Activated effector memory CD4-positive, alpha-beta T cell treated with Interleukin-2 at 50 U/mL for 16 hours (primary cell): Measurements from ENCODE around the gene LTBR.

Experiments
- DNase-seq: peaks from one replicate; pipeline ENCODE4 v3.0.0-alpha.2; 2020

The LTBR gene

GRCh38 chr12:6368906-6369525, 14.9 kb upstream of the LTBR start:
- no peak for DNase-seq

GRCh38 chr12:6369916-6370575, 13.9 kb upstream of the LTBR start:
- no peak for DNase-seq

- no peak for DNase-seq
These were observed 13.4 kb upstream of the LTBR start for GRCh38 chr12:6370576-6370935.

DNA sequence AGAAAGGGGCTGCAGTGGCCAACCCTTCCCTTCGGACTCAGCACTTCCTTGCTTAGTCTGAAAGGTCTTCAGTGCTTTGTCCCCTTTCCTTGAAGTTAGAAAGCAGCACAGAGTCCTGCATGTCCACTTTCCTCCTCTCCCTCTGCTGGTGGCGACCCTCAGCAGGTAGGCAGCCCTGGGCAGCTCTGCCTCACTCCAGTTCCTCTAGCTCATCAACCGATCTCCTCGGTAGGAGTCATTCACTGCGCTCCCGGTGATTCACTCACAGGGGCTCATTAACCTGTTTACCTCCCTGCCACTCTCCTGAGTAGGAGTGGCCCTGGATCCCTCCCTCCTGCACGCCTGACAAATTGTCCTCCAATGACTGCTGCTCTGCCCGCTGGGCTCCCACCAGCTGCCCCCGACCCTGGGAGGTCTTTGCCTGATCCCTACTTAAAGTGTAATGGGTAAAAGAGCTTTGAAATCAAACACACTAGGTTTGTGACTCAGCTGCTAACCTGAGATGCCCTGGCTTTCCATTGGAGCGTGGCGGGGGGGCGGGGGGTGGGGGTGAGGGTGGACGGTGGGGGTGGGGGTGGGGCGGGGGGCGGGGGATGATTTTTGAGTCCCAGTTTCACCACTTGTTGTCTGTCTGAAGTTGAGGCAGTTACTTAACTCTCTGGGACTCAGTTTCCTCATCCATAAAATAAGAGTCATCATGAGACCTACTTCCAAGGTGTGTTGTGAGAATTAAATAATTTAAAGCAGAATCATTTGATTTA, 12.8 kb upstream of the LTBR start:
- no peak for DNase-seq

DNA sequence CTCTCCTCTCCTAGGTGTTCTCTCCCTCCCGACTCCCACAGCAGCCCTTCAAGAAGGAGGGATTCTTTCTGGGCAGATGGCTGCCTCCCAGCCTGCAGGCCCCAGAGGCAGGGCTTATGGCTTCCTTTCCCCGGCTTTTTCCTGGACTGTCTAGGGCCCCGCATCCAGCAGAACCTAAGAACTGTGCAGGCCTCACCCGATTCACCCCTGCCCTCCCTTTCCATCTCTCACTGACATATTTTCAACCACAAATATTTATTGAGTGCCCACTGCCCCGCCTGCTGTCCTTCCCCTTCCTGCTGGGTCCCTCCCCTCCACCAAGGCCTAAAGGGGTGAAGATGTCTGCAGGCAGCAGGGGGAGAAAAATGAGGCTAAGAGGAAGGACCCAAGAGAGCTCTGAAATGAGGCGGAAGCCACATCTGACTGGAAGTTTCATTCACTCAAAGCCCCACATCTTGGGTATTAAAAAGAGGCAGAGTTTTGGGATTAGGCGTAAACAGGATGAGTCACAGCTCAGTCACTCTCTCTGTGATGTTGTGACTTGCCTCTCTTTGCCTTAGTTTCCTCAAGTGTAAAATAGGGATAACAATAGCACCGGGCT, 11.5 kb upstream of the LTBR start:
- no peak for DNase-seq

DNA sequence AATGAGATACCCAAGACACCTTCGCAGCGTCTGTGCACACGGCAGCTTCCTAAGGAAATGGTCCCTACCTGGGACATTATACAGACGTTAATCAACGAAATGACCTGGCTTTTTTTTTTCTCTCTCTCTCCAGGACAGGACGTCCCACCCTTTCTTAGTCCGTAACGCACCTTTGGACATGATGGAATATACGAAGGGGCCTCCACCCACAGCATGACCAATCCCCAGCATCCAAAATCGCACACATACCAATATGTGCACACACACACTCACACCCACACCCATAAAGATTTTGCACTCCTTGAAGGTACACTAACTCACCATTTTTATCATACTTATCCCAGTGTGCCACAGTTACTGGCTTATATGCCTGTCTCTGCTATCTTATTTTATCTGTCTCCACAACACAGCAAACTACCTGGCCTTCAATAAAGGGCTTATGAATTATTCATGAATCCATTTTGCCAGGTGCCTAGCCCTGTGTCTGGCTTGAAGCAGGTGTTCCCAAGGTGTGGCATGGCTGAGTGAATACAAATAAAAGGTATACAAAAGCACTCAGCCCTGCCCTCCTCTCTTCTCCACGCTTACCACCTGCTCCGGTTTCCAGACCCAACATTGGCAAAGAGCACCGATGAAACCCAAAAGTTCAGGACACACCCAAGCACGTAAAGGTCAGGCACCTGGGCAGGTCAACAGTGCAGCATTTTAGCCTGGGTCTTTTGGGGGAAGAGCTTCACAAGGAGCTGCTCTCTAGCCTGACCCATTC, 10.8 kb upstream of the LTBR start:
- no peak for DNase-seq

- no peak for DNase-seq
These were observed 9.8 kb upstream of the LTBR start for GRCh38 chr12:6374028-6374785.

DNA sequence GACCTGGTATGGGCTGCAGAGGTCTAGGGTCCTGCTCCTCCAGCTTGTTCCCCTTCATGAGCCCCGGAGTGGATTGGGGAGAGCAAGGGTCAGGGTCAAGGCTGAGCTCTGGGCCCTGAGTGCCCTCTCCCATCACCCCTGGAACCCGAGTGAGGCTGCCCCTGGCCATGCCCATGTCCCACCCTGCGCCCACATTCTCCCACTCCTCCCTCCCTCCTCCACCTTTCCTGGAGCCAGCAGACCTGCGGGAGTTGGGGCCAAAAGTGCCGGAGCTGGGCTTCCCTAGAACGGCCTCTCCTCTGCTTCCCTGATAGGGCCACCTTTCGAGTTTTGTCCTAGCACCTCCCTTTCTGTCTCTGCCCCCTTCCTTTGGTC, 9.2 kb upstream of the LTBR start:
- DNase-seq = no peak

GRCh38 chr12:6375269-6376078, 8.5 kb upstream of the LTBR start, which contains the start of gene SCNN1A:
TSS of gene SCNN1A (minus strand) at chr12:6375563. CDS start at chr12:6374783, 780 bp downstream.
- DNase-seq = no peak

DNA sequence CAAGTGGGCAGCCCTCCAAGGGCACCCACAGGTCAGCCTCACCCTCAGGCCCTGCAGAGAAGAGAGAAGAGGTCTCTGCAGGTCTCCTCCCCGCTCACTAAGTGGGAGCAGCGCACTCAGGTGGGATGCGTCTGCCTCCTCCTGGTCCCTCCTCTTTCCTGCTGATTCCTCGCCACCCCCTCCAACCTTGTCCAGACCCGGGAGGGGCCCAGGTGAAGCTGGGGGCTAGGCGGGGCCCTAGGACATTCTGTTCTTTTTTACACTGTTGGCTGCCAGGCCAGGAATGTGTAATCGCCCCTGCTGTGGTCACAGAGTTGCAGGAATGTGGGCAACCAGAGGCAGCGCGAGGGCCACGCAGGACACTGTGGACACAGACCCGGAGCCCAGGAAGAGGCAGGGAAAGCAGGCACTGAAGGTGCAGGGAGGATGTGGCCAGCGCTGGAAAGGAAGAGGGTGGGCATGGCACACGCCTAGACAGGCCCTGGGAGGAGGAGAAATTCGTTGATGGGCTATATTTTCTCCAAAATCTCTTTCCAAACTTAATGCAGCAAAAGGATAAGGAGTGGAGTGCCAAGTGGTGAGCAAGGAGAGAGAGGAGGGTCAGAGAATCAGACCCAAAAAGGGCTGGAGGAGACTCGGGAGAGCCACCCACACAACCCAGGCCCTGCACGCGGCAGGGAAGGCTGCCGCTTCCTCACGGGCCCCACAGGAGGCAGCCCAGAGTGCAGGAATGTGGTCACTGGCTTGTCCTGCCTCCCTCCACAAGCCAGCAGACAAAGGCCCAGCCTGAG, 7.7 kb upstream of the LTBR start:
- DNase-seq = no peak

- no peak for DNase-seq
These were observed 6.9 kb upstream of the LTBR start for GRCh38 chr12:6376870-6377666.

DNA sequence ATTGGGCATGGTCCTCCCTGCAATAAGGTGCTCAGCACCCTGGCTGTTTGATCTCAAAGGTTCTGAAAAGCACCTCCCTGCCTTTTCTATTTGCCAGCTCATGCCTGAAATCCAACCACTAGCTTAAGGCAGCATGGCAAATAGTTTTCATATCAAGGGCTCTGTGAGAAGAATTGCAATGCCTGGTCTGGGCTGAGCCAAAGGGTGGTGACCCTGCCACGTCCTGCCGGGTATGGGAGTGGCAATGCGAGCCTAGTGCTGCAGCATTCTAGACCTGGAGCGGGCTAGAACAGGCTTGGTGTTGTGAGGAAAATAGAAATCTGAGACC, 6.3 kb upstream of the LTBR start:
- DNase-seq = no peak

GRCh38 chr12:6378709-6379472, 5.1 kb upstream of the LTBR start:
- no peak for DNase-seq

DNA sequence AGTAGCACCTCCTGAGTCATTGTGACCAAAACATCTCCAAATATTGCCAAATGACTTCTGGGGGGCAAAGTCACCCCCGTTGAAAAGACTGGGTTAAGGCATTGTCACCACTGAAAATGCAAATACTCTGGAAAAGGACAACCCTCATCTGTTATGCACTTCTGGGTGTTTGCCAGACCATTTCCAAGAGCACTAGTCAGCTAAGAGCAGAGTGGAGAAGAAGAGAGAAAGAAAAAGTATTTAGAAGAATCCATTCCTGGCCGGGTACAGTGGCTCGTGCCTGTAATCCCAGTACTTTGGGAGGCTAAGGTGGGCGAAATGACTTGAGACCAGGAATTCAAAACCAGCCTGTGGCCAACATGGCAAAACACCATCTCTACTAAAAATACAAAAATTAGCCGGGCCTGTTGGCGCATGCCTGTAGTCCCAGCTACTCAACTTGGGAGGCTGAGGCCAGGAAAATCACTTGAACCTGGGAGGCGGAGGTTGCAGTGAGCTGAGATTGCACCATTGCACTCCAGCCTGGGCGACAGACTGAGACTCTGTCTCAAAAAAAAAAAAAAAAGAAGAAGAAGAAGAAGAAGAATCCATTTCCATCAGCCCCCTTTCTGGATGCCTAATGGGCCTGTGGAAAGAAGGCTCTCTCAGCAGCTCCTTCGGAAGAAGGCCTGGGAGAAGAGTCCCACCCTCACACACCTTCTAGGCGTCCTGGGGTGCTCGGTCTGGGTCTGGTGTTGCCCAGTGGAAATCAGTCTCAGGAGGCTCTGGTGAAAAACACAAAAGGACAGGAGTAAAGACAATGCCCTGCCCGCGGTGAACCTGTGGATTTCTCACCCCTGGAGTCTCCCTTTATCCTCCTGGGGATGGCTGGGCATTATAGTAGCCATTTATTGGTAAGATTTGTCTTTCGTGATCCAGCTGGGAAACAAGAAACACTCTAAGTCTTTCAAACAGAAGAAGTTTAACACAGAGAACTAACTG, 3.5 kb upstream of the LTBR start:
- DNase-seq = no peak

- no peak for DNase-seq
These were observed 1.6 kb upstream of the LTBR start for GRCh38 chr12:6382371-6382770.

DNA sequence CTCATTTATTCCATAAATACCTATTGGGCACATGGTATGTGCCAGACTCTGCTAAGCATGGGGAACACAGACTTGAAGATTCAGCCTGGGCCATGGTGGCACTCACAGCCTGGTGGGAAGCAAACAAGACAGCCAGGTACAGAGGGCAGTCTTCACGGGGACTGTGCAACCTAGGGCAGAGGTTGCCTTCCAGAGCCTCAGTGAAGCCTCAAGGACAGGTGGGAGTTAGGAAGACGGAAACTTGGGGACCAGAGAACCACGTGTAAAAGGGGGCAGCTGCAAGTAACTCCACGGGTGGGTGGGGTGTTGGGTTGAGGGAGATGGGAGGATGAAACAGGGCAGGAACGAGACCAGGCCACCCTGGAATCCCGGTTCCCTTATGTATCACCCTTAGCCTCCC, 980 bp upstream of the LTBR start:
- no peak for DNase-seq

- no peak for DNase-seq
These were observed 806 bp downstream of the LTBR start for GRCh38 chr12:6384499-6385436.
